ENCODE data around the gene THRA.

Gene THRA

GRCh38 chr17:40084477-40084876, 21.7 kb downstream of the THRA start:
- DNase-seq (ENCODE audit: low spot score) = no peak

- peak; percentile 73 for DNase-seq (ENCODE audit: low spot score)
These were observed 23.6 kb downstream of the THRA start for GRCh38 chr17:40086150-40087044.

DNA sequence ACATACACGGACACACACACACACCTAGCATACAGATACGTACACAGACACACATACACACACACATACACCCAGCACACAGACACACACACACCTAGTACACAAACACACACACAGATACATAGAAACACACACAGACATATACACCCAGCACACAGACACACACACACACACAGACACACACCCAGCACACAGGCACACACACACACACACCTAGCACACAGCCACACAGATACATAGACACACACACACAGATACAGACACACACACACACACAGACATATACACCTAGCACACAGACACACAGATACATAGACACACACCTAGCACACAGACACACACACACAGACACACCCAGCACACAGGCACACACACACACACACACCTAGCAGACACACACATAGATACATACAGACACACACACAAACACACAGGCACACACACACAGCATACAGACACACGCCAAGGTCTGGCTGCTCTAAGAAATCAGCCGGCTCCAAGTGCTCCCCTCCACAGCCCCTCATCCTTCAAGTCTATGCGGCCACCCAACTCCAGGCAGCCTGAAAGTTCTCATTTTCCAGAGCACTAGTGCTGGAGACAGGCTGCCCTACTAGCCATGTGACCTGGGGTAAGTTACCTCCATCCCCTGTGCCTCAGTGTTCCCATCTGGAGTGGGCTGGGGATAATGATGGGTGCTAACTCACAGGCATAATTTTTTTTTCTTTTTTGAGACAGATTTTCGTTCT, 24.5 kb downstream of the THRA start:
- no peak for DNase-seq (ENCODE audit: low spot score)

DNA sequence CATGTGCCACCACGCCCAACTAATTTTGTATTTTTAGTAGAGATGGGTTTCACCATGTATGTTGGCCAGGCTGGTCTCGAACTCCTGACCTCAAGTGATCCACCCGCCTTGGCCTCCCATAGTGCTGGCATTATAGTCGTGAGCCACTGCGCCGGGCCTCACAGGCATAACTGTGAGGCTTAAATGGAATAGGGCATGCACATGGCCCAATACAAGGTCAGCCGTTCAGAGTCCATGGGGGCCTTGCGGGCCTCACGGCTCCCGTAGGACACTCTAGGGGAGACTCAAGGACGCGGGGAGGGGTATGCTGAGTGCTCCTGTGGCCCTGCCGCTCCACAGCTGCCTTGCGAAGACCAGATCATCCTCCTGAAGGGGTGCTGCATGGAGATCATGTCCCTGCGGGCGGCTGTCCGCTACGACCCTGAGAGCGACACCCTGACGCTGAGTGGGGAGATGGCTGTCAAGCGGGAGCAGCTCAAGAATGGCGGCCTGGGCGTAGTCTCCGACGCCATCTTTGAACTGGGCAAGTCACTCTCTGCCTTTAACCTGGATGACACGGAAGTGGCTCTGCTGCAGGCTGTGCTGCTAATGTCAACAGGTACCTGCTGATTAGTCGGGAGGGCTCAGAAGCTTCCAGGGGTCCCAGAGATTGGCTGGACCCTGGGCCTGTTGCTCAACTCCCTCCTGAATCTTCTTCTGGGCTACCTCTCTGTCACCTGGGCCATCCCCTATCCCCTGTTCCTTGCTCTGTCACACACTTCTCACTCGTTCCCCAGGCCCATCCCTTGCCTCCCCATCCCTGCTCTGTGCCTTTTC, 25.3 kb downstream of the THRA start:
- DNase-seq (ENCODE audit: low spot score) = no peak

DNA sequence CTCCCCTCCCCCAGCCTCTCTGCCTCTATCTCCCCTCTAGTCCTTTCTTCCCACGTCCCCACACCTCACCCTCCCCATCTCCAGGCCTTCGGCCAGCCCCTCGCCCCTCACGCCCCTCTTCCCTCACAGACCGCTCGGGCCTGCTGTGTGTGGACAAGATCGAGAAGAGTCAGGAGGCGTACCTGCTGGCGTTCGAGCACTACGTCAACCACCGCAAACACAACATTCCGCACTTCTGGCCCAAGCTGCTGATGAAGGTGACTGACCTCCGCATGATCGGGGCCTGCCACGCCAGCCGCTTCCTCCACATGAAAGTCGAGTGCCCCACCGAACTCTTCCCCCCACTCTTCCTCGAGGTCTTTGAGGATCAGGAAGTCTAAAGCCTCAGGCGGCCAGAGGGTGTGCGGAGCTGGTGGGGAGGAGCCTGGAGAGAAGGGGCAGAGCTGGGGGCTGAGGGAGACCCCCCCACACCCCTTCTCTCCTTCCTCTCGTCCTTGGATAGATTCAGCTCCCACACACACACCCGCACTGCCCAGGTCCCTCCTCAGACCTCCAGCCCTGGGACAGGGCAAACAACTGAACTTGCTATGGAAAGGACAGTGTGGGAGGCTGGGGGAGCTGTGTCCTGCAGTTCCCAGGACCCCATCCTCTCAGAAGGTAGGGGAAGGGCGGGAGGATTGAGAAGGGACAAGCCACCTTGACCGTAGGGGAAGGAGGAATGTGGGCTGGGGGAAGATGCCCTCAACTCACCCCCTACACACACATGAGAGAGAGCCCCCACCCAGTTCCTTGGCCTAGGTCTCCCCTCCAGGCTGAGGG, 26.5 kb downstream of the THRA start:
- no peak for DNase-seq (ENCODE audit: low spot score)

DNA sequence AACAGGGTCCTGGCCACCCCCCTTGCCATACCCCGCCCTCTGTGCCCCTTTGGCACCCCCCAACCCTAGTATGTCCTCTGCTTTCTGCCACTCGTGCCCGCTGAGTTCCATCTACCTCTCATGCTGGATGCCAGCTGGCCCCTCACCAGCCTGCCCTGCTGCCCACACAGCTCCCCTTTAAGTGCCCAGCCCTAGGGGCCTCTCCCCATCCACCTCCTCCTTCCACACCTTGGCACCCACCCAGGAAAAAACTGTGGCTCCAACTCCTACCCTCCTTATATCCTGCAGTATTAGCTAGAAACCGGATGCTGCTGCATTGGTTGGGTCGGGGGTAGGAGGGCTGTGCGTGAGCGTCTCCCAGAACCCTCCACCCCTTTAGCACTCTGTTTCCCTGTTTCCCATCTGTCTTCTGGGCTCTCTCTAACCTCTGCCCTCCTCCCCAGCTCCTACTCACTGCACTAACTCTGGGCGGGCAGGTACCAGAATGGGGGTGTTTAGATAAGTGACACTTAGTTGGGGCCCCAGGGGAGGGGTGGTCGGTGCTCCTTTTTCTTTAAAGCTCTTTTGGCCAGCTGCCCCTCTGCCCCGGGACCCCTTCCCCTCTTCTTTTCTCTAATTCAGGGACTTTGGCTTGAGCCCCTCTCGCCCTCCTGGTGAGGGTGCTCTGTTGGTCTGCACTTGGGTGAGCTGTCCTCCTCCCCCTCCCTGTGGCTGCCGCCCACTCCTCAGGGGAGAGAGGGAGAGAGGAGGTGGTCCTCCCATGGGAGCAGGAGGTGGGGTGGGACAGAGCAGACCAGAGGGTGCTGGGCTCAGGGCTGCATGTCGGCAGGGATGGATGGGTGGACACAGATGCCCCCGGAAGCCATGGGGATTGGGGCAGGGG, 27.7 kb downstream of the THRA start:
- DNase-seq (ENCODE audit: low spot score) = no peak

DNA sequence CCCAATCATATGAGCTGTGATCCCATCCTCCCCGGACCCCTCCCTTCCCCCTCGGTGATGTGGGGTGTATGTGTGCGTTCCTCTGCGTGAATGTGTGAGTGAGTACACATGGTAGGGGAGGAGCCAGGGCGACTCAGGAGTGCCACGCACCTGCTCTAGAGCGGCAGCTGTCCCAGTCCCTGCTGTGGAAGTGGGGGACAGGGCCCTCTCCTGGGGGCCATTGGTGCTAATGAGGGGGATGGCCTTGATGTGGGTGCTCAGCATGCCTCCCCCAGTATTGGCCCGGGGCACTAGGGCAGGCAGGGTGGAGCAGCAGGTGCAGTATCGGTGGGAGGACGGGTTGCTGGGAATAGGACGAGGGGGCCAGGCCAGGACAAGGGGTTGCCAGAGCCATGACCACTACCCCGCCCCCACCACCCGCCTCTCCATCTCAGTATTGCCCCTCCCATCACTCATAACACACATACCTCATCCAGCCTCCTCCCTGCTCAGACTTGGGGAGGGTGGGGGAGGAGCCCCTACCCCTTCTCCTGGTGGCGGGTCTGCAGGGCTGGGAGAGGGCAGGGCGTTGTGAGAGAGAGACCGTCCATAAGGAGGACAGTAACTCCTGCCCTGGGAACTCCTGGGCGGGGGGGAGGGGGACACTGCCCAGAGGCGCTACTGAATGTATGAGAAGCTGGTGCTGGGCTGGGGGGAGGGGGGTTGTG, 29.1 kb downstream of the THRA start:
- no peak for DNase-seq (ENCODE audit: low spot score)

GRCh38 chr17:40092581-40092980, 29.8 kb downstream of the THRA start:
- DNase-seq (ENCODE audit: low spot score) = no peak

GRCh38 chr17:40093005-40093579, 30.3 kb downstream of the THRA start:
- DNase-seq (ENCODE audit: low spot score) = no peak

GRCh38 chr17:40093580-40094201, 30.9 kb downstream of the THRA start:
- no peak for DNase-seq (ENCODE audit: low spot score)

DNA sequence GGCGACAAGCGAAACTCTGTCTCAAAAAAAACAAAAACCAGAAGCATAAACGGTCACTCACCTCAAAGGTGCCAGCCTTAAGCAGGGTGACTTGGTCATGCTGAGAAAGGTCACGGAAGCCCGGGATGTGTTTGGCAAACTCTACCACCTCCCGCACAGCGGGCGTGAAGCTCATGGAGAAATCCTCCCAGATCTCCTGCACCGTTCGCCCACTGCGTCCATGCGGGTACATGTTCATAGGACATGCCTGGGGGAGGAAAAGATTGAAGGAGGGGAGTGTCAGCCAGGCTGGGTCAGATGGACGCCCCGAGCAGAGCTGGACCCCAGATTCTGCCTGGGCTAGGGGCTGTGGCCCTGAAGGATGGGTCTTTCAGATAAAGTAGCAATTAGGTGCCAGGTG, 32.1 kb downstream of the THRA start:
- no peak for DNase-seq (ENCODE audit: low spot score)

DNA sequence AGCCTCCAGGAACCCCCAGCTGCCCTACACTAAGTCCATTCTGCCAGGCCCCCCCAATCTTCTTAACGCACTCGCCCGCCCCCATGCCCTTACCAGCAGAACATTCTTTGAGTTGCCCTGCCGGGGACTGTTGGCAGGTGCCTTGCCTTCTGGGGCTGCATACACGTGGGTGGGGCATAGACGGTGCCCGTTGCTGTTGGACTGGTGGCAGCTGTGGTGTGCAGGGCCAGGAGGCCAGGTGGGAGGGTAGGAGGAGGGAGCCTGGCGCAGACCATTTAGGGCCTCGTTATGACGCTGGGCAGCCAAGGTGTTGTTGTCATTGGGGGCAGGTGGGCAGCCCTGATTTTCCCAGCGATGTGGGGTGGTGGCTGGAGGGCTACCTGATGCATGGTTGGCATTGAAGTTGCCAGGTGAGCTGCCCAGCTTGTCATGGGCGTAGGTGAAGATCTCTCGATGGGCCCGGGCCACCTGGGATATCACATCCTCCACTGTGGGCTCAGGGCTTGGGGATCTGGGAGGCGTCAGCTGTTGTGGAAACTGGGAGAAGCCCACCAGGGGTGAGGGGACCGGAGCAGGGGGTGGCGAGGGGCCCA, 32.7 kb downstream of the THRA start:
- DNase-seq (ENCODE audit: low spot score) = no peak

DNA sequence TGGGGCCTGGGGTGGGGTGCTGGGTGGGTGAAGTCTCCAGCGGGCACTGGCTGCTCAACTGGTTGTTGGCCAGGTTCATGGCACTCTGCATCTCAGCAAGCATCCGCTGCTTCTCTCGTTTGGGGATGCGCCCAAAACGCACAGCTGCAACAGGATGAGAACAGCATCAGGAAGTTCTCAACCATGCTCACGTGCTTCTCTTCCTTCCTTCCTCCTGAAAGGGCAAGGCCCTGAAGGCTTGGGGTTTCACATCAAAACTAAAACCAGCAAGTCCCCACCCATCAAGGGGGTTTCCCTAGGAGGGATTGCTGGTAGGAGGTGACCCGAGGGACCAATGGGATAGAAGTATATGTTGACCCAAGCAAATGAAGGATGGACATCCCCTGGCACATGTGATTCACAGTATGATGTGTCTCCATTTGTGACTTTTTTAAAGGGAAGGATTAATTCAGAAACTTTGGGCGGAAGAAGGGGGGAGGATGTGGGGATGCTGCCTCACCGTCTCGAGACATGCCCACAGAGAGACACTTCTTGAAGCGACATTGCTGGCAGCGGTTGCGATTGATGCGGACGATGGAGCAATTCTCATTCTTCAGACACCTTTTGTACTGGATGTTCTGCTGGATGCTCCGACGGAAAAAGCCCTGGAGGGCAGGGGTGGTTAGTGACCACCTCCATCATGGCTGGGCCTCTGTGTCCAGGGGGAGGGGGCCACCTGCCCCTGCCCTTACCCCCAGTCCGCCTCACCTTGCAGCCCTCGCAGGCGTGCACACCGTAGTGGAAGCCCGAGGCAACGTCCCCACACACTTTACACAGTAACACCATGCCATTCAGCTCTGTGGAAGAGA, 33.4 kb downstream of the THRA start:
- DNase-seq (ENCODE audit: low spot score) = no peak

GRCh38 chr17:40097087-40097486, 34.3 kb downstream of the THRA start:
- no peak for DNase-seq (ENCODE audit: low spot score)

- DNase-seq (ENCODE audit: low spot score) = peak; percentile 46
These were observed 35.4 kb downstream of the THRA start for GRCh38 chr17:40097931-40098845.

DNA sequence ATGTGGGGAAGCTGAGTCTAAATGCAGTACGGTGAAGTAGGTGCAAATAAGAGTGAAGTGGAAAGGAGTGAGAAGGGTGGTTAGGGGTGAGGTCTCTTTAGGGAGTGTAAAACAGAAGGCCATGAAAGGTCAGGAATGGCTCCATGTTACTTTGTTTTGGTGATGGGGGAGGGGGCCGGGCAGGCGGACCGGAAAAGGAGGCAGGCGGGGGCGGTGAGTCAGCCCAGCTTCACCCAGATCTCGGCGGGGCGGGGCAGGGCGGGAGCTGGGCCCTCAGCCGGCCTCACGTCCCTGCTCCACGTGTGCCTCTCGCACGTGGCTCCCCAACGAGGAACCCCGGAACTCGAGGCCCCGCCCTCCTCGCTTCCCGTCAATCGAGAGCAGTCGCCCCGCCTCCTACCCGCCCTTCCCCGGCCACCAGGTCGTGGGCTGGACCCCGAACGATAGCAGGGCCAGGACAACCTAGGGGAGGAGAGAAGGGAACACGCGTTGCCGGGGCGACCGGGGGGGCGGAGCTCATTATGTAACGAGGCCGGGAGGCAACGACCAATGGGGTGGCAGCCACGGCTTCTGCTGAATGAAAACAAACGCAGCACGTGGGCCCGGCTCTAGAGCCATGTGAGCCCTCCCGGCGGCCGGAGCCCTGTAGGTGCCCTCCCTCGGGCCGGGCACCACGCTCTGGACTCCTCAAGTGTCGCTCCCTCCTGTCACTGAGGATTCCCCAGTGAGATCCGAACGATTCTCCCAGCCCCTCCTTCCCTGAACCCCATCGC, 36.3 kb downstream of the THRA start:
- peak; percentile 99 for DNase-seq (ENCODE audit: low spot score)

All from hematopoietic multipotent progenitor cell treated with erythropoietin and hydrocortisone succinate and interleukin-3 and kit ligand, for 17 days (in vitro differentiated cells).